K562 (cell line): ENCODE results near the gene DIP2C. TPM values are rescaled to one million over a fixed set of nuclear protein-coding genes. Genes with fewer than 3 reads are reported as not detected.

Experiments
- ATAC-seq: fragments of 200-7000 bp; cut with Tn5 transposase; 3 replicates; pipeline ENCODE4 v1.9.1; 2020; ENCODE audit warnings: moderate library complexity
- BruUV-seq: library from RNA; stranded (reverse); fragments of 400-500 nt; replicated peaks from 2 replicates; lab custom pipeline; 2021; lab: Mats Ljungman, UMichigan
- CTCF ChIA-PET: fragments of 300-600 bp; formaldehyde crosslinking; extraction: SDS; loops from one replicate; lab custom pipeline; 2021; ENCODE audit warnings: low intra/inter-chr PET ratio; lab: Yijun Ruan, JAX
- POLR2A ChIA-PET: fragments of 300-600, 350-650 bp; sonication (Branson Sonifier 250); formaldehyde crosslinking; extraction: SDS; loops from one replicate; lab custom pipeline; 2021; ENCODE audit warnings: antibody characterized with exemption, inconsistent platforms; lab: Yijun Ruan, JAX
- DNase-seq, 4 experiments: peaks; one replicate each; pipeline versions ENCODE4 v3.0.0 to v3.0.0-alpha.2; 2011 to 2018; ENCODE audit warnings: low spot score in 3 of 4, mixed read lengths in 3 of 4; ENCODE audit errors: extremely low read depth in 1 of 4
- FAIRE-seq: peaks from 2 replicates; lab custom pipeline; 2011; peaks lifted over from hg19 to GRCh38; lab: Jason Lieb, UNC
- H2AFZ ChIP-seq: 2 replicates; pipeline ENCODE4 v1.6.0; 2011; ENCODE audit warnings: low read depth, low read length, control low read depth, inconsistent platforms
- H3K27ac ChIP-seq: fragments of 200-600 bp; 3 replicates; pipeline ENCODE4 v1.8.0; 2011; ENCODE audit warnings: low read depth, mild to moderate bottlenecking, control low read depth, inconsistent platforms, low read length, moderate library complexity, mixed read lengths; ENCODE audit errors: extremely low read depth
- H3K27me3 ChIP-seq, 2 experiments: fragments of 300-600 bp in 1 of 2; 2 replicates in 1 of 2; 3 replicates in 1 of 2; pipeline versions ENCODE4 v1.6.0 to v1.8.0; 2011; ENCODE audit warnings: inconsistent platforms in 2 of 2, low read length in 2 of 2, mild to moderate bottlenecking in 1 of 2, mixed read lengths in 1 of 2, moderate library complexity in 1 of 2; ENCODE audit not compliant: control insufficient read depth in 2 of 2, insufficient read depth in 2 of 2
- H3K36me3 ChIP-seq: fragments of 300-600 bp; 3 replicates; pipeline ENCODE4 v1.8.0; 2011; ENCODE audit warnings: mild to moderate bottlenecking, low read length, inconsistent platforms; ENCODE audit not compliant: control insufficient read depth, insufficient read depth
- H3K4me1 ChIP-seq, 2 experiments: fragments of 200-600 bp in 1 of 2; replicated peaks in 1 of 2; 2 replicates in 1 of 2; 3 replicates in 1 of 2; pipeline versions ENCODE4 v1.5.1 to v1.8.0; 2011; ENCODE audit warnings: inconsistent platforms in 2 of 2, low read length in 2 of 2, mild to moderate bottlenecking in 1 of 2, mixed read lengths in 1 of 2, moderate library complexity in 1 of 2; ENCODE audit not compliant: control insufficient read depth in 2 of 2, insufficient read depth in 2 of 2
- H3K4me2 ChIP-seq: 2 replicates; pipeline ENCODE4 v1.6.1; 2011; ENCODE audit warnings: low read length, control low read depth, inconsistent platforms, mixed read lengths; ENCODE audit not compliant: insufficient read depth
- H3K4me3 ChIP-seq: fragments of 200-600 bp; sonication (generic), shearing (Covaris generic); 2 replicates; pipeline ENCODE4 v1.5.1; 2016; ENCODE audit warnings: control low read depth, inconsistent platforms
- H3K79me2 ChIP-seq: fragments of 200-600 bp; 3 replicates; pipeline ENCODE4 v1.8.0; 2011; ENCODE audit warnings: low read length, inconsistent platforms; ENCODE audit not compliant: control insufficient read depth, insufficient read depth
- H3K9ac ChIP-seq, 2 experiments: 2 replicates each; pipeline versions ENCODE4 v1.6.0 to v1.6.1; 2011; ENCODE audit warnings: low read depth in 2 of 2, low read length in 2 of 2, control low read depth in 1 of 2, inconsistent platforms in 1 of 2, mild to moderate bottlenecking in 1 of 2, mixed read lengths in 1 of 2; ENCODE audit not compliant: insufficient read depth in 1 of 2
- H3K9me1 ChIP-seq: one replicate; pipeline ENCODE4 v1.6.0; 2011; ENCODE audit warnings: inconsistent platforms, mild to moderate bottlenecking, low read length, moderate library complexity; ENCODE audit not compliant: control insufficient read depth, insufficient read depth
- H3K9me3 ChIP-seq: replicated peaks from 2 replicates; pipeline ENCODE4 v1.5.1; 2011; ENCODE audit warnings: low read depth, low read length, inconsistent platforms; ENCODE audit not compliant: control insufficient read depth, insufficient read depth
- H4K20me1 ChIP-seq: replicated peaks from 2 replicates; pipeline ENCODE4 v1.6.1; 2011; ENCODE audit warnings: low read length, inconsistent platforms, mixed read lengths; ENCODE audit not compliant: control insufficient read depth, insufficient read depth
- DPF2 ChIP-seq: fragments of 450-650 bp; IDR thresholded peaks from 2 replicates; pipeline ENCODE4 v1.6.1; 2016
- TFAM ChIP-seq: fragments of 250-450 bp; sonication (Bioruptor Pico); conservative IDR thresholded peaks from 2 replicates; pipeline ENCODE4 v1.5.0; 2021; ENCODE audit warnings: mild to moderate bottlenecking, moderate library complexity
- TOE1 ChIP-seq, 2 experiments: fragments of 450-650 bp in 1 of 2; sonication (generic) in 1 of 2; formaldehyde crosslinking in 1 of 2; IDR thresholded peaks; 2 replicates each; pipeline versions ENCODE4 v1.7.1 to v1.8.0; 2016 to 2022; ENCODE audit warnings: borderline replicate concordance in 2 of 2, mild to moderate bottlenecking in 2 of 2, antibody characterized with exemption in 1 of 2, inconsistent platforms in 1 of 2, low read depth in 1 of 2, missing genetic modification reagents in 1 of 2, moderate library complexity in 1 of 2
- ZNF263 ChIP-seq: sonication (generic); formaldehyde crosslinking; IDR thresholded peaks from 2 replicates; pipeline ENCODE4 v1.8.0; 2022; ENCODE audit warnings: mild to moderate bottlenecking, missing genetic modification reagents, borderline replicate concordance
- WGBS: fragments of 100-300 bp; shearing (Covaris generic); methylation state at CpG from one replicate; pipeline ENCODE4 v1.1.6; 2016; ENCODE audit warnings: low coverage, mixed read lengths; ENCODE audit not compliant: insufficient coverage; ENCODE audit errors: missing lambda C conversion rate; 5-methylcytosine and 5-hydroxymethylcytosine counted together
- in situ Hi-C: fragments of 300-500 bp; cut with MboI; formaldehyde crosslinking; loops from 4 replicates; pipeline ENCODE4 v1.15.0; 2018; ENCODE audit warnings: inconsistent platforms, mixed read lengths
- intact Hi-C: fragments of 100-400 bp; cut with micrococcal nuclease; formaldehyde crosslinking; loops from 2 replicates; pipeline ENCODE4 v1.14.2; 2022
- polyA plus RNA-seq, 8 experiments: library from polyadenylated mRNA; depleted of rRNA in 4 of 8; stranded (reverse) in 5 of 8; unstranded in 3 of 8; fragments of >200 nt; fragmentation: Nextera tagmentation in 2 of 8; fragmentation: Illumina TruSeq in 1 of 8; extraction: Ambion mirVana in 2 of 8; extraction: Trizol in 1 of 8; gene quantifications; 2 replicates each; pipeline versions ENCODE4 v1.2.1 to v1.2.3, GENCODE V29; 2011 to 2014; ENCODE audit warnings: inconsistent platforms in 1 of 8, missing spikeins in 1 of 8
- total RNA-seq, 7 experiments: library from RNA; depleted of rRNA in 6 of 7; stranded (reverse); fragments of >200 nt in 6 of 7; fragmentation: Illumina TruSeq in 2 of 7; extraction: Trizol in 2 of 7; gene quantifications; 2 replicates each; pipeline versions ENCODE4 v1.2.1 to v1.2.3, GENCODE V29; 2011 to 2021; ENCODE audit warnings: low replicate concordance in 1 of 7
- TF ChIP-seq, protein P1 (sequence below): fragments of 250-450 bp; sonication (Bioruptor Pico); IDR thresholded peaks from 2 replicates; pipeline ENCODE4 v1.4.0; 2020; ENCODE audit warnings: mild to moderate bottlenecking, moderate library complexity

Gene DIP2C
- total and polyA plus RNA-seq, 9 of the 15 experiments (the other 6 are each of a cell fraction or from before 2014, with no cell fraction given): 0.01 TPM; not detected in 8

DNA sequence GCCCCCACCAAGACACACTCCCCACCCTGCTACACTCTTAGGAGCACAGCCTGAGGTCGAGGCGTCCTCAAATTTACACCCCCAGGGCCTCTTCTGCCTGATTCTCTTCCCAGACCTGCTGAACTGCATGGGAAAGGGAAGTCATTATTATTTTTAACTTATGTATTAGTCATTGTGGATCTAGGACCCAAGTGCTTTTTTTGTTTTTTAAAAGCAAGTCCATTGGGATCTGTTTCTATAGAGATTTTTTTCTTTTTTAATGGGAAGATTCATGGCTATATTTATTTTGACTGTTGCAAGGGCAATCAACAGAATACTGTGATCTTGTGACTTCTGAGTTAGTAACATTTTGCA lies 350.5 kb downstream of the DIP2C start:
- in situ Hi-C loops (no loop called here), intact Hi-C loops (no loop called here)
- no peak for FAIRE-seq
- TF ChIP-seq TOE1 (IDR thresholded peaks at IDR 0.05; ENCODE audit: borderline replicate concordance): no peak
- TF ChIP-seq TOE1 (CRISPR knock-in tag; IDR thresholded peaks at IDR 0.05; ENCODE audit: borderline replicate concordance, low read depth): no peak
- TF ChIP-seq DPF2: no peak
- TF ChIP-seq TFAM (CRISPR knock-in tag): no peak
- TF ChIP-seq, protein P1, sequence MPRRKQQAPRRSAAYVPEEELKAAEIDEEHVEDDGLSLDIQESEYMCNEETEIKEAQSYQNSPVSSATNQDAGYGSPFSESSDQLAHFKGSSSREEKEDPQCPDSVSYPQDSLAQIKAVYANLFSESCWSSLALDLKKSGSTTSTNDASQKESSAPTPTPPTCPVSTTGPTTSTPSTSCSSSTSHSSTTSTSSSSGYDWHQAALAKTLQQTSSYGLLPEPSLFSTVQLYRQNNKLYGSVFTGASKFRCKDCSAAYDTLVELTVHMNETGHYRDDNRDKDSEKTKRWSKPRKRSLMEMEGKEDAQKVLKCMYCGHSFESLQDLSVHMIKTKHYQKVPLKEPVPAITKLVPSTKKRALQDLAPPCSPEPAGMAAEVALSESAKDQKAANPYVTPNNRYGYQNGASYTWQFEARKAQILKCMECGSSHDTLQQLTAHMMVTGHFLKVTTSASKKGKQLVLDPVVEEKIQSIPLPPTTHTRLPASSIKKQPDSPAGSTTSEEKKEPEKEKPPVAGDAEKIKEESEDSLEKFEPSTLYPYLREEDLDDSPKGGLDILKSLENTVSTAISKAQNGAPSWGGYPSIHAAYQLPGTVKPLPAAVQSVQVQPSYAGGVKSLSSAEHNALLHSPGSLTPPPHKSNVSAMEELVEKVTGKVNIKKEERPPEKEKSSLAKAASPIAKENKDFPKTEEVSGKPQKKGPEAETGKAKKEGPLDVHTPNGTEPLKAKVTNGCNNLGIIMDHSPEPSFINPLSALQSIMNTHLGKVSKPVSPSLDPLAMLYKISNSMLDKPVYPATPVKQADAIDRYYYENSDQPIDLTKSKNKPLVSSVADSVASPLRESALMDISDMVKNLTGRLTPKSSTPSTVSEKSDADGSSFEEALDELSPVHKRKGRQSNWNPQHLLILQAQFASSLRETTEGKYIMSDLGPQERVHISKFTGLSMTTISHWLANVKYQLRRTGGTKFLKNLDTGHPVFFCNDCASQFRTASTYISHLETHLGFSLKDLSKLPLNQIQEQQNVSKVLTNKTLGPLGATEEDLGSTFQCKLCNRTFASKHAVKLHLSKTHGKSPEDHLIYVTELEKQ (CRISPR knock-in tag): no peak
- TF ChIP-seq ZNF263 (CRISPR knock-in tag): no peak
- Histone ChIP-seq H3K27me3 (peaks cover 16 to 27% of the 10 kb centered on the region in 2 experiments; a peak in 4 of 5 replicates), H3K9me3 (no peaks in the 10 kb centered on the region), H3K9ac (no peak overlapping the region), H3K79me2 (no peaks in the 10 kb centered on the region), H3K27ac (no peak overlapping the region), H3K4me3 (no peak overlapping the region), H3K9me1 (no peaks in the 10 kb centered on the region), H3K4me1 (no peaks in the 10 kb centered on the region; a peak in 1 of 5 replicates), H2AFZ (no peak overlapping the region), H4K20me1 (peaks cover 5% of the 10 kb centered on the region; the same call in 1 of the 2 replicates), H3K4me2 (no peak overlapping the region), H3K36me3 (no peaks in the 10 kb centered on the region)
- no peak for DNase-seq
- ChIA-PET CTCF (no interaction called here), POLR2A (interaction anchor here (1.3 kb wide), 1 partner anchor 15 kb away, joined by 3 read pairs; no protein-coding TSS in a partner anchor)
- 0% methylated on average over 2 of the region's 2 CpGs for WGBS
- no peak for ATAC-seq
- no TSS peak for BruUV-seq
